Muscle layer of colon (tissue), 2 donors: ENCODE results near the gene MPP7.

Experiments
- H3K27ac ChIP-seq: one replicate; pipeline ENCODE4 v1.7.0; 2013; ENCODE audit warnings: low read depth, mild to moderate bottlenecking, low read length, moderate library complexity
- H3K27me3 ChIP-seq, 2 donors: one replicate each; pipeline ENCODE4 v1.7.0; 2013; ENCODE audit warnings: low read length in 2 of 2, mild to moderate bottlenecking in 2 of 2; ENCODE audit not compliant: insufficient read depth in 2 of 2, control insufficient read depth in 1 of 2
- H3K36me3 ChIP-seq: one replicate; pipeline ENCODE4 v1.7.0; 2013; ENCODE audit warnings: mild to moderate bottlenecking, low read length; ENCODE audit not compliant: insufficient read depth
- H3K4me1 ChIP-seq: one replicate; pipeline ENCODE4 v1.7.0; 2013; ENCODE audit warnings: mild to moderate bottlenecking, low read length; ENCODE audit not compliant: insufficient read depth
- H3K4me3 ChIP-seq, 2 donors: one replicate each; pipeline ENCODE4 v1.7.0; 2013; ENCODE audit warnings: low read length in 2 of 2, low read depth in 1 of 2, mild to moderate bottlenecking in 1 of 2, moderate library complexity in 1 of 2
- H3K9ac ChIP-seq: one replicate; pipeline ENCODE4 v1.7.0; 2013; ENCODE audit warnings: low read length
- H3K9me3 ChIP-seq: one replicate; pipeline ENCODE4 v1.7.0; 2013; ENCODE audit warnings: mild to moderate bottlenecking, low read length
- donor health status: abdominal sarcoma.
- donor health status: Adenocarcinoma of cecum.

MPP7 gene

DNA sequence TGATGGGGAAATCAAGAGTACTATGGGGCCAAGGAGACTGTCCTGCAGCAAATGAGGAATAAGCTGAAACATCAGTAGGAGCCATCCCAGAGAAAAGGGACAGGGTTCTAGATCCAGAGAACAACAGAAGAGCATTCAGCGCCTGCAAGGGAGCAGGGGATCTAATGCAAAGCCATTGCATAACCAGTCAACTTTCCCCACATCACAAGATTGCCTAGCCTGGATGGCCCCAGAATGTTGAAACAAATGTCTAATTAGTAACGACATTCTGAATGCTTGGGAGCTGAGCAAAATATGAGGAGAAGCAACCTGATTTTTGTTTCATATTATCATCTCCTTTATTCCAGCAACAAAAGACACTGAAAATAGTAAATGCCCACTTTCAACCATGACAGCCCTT is 2.7 kb upstream of the MPP7 start:
- Histone ChIP-seq H3K27me3 (no peaks in the 10 kb centered on the region), H3K4me1 (peaks cover 18% of the 10 kb centered on the region), H3K27ac (no peak overlapping the region), H3K9ac (no peak overlapping the region), H3K4me3 (no peak overlapping the region), H3K9me3 (no peaks in the 10 kb centered on the region), H3K36me3 (no peaks in the 10 kb centered on the region)

DNA sequence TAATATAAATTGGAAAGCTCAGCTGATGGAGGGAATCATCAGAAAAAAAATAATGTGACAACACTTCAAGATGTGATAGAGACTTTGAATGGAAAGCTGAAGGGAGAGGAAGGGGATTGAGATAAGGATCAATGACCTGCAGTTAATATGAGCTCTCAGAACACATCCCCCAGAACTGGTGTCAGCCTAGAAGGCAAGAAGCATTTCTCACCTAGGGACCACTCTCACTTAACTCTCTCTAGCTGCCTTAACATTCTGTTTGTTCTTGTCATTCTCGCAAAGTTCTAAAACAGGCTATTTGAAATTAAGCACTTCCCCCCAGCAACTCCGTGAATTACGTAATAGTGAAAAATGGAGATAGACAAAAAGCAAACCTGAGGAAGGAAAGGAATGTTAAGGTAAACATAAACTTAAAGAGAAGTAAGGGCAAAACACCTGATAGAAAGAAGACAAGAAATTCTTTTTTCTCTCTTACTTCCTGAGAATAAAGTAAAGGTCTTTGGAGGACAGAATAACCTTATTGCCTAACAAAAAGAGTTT is 1.2 kb upstream of the MPP7 start:
- Histone ChIP-seq H3K4me1 (peaks cover 18% of the 10 kb centered on the region), H3K36me3 (no peaks in the 10 kb centered on the region), H3K27ac (no peak overlapping the region), H3K27me3 (no peaks in the 10 kb centered on the region), H3K9ac (peak overlapping the region; percentile 23), H3K9me3 (no peaks in the 10 kb centered on the region), H3K4me3 (no peak overlapping the region)

DNA sequence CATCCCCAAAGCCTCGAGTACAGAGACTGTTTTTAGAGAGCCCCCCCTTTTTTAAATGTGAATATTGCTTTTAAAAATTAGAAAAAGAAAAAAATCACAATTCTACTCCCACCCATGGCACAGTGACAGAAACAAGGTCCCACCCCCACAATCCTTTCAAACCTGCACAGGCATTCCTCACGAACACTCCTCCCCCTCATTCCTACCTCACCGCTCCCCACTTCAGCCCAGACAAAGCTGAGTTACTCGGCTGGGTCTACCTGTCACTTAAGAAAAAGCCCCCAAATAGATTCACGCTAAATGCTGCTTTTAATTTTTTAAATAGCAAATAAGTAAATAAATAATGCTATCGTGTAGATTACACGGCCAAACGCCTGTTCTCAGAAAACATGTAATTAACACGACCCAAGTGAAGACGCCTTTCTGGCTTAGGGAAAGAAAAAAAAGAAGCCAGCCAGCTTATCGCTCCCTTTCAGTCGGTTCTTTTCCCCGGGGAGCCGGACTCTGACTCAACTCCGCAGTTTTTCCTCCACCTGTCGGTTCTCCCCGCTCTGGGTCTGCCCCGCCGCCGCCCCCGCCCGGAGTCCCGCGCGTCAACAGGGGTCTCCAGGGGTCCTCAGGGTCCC is 739 bp downstream of the MPP7 start:
- Histone ChIP-seq H3K9me3 (no peaks in the 10 kb centered on the region), H3K4me3 (peak overlapping the region; percentile 57 to 67), H3K27ac (peak overlapping the region; percentile 39), H3K4me1 (peaks cover 19% of the 10 kb centered on the region), H3K36me3 (no peaks in the 10 kb centered on the region), H3K9ac (peak overlapping the region; percentile 23), H3K27me3 (no peaks in the 10 kb centered on the region)

DNA sequence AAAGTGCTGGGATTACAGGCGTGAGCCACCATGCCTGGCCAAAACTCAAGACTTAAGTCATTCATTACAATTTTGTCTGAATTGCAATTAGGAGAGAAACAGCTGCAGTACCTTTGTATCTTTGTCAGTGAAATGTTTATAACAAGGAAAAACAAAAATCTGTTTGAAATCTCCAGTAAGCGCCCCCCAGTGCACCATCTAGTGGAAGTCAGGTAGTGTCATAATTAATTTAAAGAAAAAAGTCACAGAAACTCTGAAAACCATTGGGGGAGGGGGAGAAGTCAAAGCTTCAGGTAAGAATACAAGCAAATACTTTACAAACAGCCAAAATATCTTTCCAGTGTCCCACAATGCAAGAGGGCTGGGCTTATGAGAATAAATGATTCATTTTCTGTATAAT is 2.8 kb downstream of the MPP7 start:
- peaks cover 34% of the 10 kb centered on the region for H3K4me1 ChIP-seq
- H3K27me3 ChIP-seq = no peaks in the 10 kb centered on the region
- H3K9me3 ChIP-seq = no peaks in the 10 kb centered on the region
- H3K27ac ChIP-seq = no peak overlapping the region
- no peak overlapping the region for H3K4me3 ChIP-seq
- H3K9ac ChIP-seq = no peak overlapping the region
- H3K36me3 ChIP-seq = no peaks in the 10 kb centered on the region

DNA sequence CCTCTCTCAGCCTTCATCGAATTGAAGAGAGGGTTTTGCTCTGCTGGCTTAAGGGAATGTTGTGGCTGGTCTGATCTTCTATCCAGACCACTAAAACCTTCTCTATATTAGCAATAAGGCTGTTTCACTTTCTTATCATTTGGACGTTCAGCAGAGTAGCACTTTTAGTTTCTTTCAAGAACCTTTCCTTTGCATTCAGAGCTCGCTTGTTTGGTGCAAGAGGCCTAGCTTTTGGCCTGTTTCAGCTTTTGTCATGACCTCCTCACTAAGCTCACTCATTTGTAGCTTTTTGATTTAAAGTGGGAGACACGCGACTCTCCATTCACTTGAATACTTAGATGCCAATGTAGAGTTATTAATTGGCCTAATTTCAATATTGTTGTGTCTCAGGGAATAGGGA is 3.9 kb downstream of the MPP7 start:
- Histone ChIP-seq H3K9me3 (no peaks in the 10 kb centered on the region), H3K4me1 (peaks cover 39% of the 10 kb centered on the region), H3K9ac (no peak overlapping the region), H3K27me3 (no peaks in the 10 kb centered on the region), H3K36me3 (no peaks in the 10 kb centered on the region), H3K27ac (no peak overlapping the region), H3K4me3 (no peak overlapping the region)

DNA sequence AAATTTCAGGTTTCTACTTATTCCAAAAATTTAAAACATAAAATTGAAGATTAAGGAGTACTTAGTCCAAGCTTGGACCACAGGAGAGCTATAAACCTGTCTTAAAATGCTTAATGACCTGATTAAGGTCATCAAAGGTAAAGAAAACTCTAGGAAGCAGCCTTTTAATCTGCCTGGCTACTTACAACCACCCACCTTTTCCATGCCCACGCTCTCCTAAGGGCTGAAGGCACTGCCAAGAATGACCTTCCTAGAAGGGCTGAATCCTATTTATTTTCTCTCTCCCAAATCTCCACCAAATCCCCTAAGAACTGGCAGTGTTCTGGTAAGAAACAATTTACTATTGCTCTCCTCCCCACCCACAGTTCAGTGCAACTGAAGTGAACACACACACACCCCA is 6.8 kb downstream of the MPP7 start:
- Histone ChIP-seq H3K4me3 (no peak overlapping the region), H3K27ac (peak overlapping the region; percentile 31), H3K4me1 (peaks cover 28% of the 10 kb centered on the region), H3K36me3 (no peaks in the 10 kb centered on the region), H3K9me3 (no peaks in the 10 kb centered on the region), H3K27me3 (no peaks in the 10 kb centered on the region), H3K9ac (no peak overlapping the region)

DNA sequence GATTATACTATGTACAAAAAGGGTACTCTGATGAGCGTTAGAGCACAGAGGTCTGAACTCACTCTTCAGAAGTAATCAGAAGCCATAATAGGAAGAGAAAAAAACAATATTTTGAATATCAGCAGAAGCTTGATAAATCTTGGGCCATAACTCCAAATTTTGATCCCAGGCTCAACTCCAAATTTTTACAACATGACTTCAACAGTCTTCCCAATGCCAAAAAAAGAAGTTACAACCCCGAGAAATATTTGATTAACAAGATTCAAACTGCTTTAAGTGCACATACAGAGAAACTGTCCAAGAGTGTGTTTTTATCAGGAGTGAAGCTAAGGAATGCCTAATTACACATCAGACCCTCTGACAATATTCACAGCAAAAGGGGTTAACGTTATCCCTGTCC is 7.5 kb downstream of the MPP7 start:
- Histone ChIP-seq H3K4me3 (peak overlapping the region in 1 of 2 donors; percentile 22), H3K27ac (peak overlapping the region; percentile 31), H3K4me1 (peaks cover 26% of the 10 kb centered on the region), H3K9ac (no peak overlapping the region), H3K27me3 (no peaks in the 10 kb centered on the region), H3K9me3 (no peaks in the 10 kb centered on the region), H3K36me3 (no peaks in the 10 kb centered on the region)

DNA sequence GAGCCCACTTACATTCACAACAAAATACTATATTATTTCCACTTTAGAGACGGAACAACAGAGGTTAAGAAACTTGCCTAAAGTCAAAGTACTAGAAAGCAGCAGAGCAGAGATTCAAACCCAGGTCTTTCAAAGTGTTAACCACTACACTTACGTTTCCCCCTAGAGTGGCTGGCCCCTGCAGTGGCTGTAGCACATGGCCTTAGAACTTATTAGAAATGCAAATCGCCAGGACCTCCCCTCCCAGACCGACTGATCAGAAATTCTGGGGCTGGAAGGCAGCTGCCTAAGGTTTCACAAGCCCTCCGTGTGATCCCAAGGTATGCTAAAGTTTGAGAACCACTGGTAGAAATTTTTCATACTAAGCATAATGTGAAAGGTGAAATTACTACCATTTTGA is 8.1 kb downstream of the MPP7 start:
- Histone ChIP-seq H3K9me3 (no peaks in the 10 kb centered on the region), H3K4me3 (no peak overlapping the region), H3K9ac (no peak overlapping the region), H3K36me3 (no peaks in the 10 kb centered on the region), H3K4me1 (peaks cover 26% of the 10 kb centered on the region), H3K27me3 (no peaks in the 10 kb centered on the region), H3K27ac (peak overlapping the region; percentile 21)

DNA sequence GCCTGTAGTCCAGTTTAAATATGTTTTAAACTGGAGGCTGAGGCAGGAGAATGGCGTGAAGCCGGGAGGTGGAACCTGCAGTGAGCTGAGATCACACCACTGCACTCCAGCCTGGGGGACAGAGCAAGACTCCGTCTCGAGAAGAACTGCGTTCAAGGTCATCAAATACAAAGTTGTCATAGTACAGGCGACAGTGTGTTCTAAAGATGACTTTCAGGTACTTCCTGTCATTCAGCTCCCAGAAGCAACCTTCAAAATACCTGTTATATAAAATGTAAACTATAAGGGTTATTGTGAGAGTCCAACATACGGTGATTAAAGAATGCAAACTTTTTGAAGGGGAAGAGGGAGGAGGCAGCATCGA is 8.7 kb downstream of the MPP7 start:
- no peaks in the 10 kb centered on the region for H3K27me3 ChIP-seq
- peaks cover 26% of the 10 kb centered on the region for H3K4me1 ChIP-seq
- H3K9ac ChIP-seq = no peak overlapping the region
- H3K36me3 ChIP-seq = no peaks in the 10 kb centered on the region
- H3K9me3 ChIP-seq = no peaks in the 10 kb centered on the region
- H3K27ac ChIP-seq = no peak overlapping the region
- no peak overlapping the region for H3K4me3 ChIP-seq

DNA sequence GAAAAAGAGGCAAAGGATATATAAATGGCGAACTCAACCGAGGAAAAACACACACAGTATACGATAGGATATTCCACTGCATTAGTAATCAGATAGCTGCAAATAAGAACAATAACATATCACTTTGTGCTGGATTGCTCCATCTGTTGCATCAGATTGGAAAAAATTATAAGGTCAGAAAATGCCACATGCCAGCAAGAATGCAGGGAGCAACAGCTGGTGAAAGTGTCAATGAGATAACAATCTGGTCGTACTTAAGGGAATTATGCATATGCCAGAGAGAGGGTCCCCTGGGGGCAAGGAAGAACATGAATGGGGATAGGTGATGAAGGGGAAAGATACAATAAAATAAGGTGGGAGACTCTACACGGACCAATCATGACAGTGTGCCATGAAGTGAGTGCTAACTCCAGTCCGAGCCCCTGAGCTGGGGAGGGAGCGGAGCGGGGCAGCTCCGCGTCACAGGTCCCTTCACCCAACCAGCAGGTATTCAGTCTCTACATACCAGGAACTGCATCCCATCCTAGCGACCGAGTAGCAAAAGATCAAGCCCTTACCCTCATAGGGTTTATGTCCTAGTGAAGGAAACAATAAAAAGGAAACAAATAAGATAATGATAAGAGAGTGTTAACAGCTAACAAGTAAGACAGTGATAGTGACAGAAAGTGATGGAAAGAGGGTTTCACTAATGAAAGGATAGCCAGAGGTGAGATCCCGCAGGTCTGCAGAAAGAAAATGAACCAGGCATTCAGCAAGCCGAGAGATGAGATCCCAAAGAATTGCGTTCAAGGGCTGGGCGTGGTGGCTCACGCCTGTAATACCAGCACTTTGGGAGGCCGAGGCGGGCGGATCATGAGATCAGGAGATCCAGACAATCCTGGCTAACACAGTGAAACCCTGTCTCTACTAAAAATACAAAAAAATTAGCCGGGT is 9.4 kb downstream of the MPP7 start:
- no peak overlapping the region for H3K4me3 ChIP-seq
- no peaks in the 10 kb centered on the region for H3K36me3 ChIP-seq
- no peaks in the 10 kb centered on the region for H3K27me3 ChIP-seq
- no peak overlapping the region for H3K27ac ChIP-seq
- H3K4me1 ChIP-seq = peaks cover 26% of the 10 kb centered on the region
- no peaks in the 10 kb centered on the region for H3K9me3 ChIP-seq
- no peak overlapping the region for H3K9ac ChIP-seq

DNA sequence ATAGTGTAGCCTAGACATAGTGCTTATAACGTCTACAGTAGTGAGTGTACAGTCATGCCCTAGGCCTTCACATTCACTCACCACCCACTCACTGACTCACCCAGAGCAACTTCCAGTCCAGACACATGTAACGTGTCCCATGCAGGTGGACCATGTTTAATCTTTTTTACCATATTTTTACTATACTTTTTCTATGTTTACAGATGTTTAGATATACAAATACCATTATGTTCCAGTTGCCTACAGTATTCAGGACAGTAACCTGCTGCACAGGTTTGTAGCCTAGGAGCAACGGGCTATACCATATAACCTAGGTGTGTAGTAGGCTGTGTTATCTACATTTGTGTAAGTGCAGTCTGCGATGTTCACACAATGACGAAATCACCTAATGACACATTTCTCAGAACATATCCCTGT is 11.0 kb downstream of the MPP7 start:
- Histone ChIP-seq H3K9ac (no peak overlapping the region), H3K4me1 (peaks cover 23% of the 10 kb centered on the region), H3K27ac (no peak overlapping the region), H3K27me3 (no peaks in the 10 kb centered on the region), H3K9me3 (no peaks in the 10 kb centered on the region), H3K36me3 (no peaks in the 10 kb centered on the region), H3K4me3 (no peak overlapping the region)
